ENCODE results near the gene CDH13. TPM values are rescaled to one million over a fixed set of nuclear protein-coding genes. Genes with fewer than 3 reads are reported as not detected.

The CDH13 gene
- polyA plus RNA-seq, 2 of the 4 experiments (the other 2 are of a cell fraction), result not detected

- H3K9me3 ChIP-seq, result no peaks in the 10 kb centered on the region
- TF ChIP-seq CBX8 (IDR thresholded peaks at IDR 0.05) (no peak), PBX3 (IDR thresholded peaks at IDR 0.05) (no peak), HOXB13 (CRISPR knock-in tag; IDR thresholded peaks at IDR 0.05; ENCODE audit: low read depth) (no peak), RARB (CRISPR knock-in tag; IDR thresholded peaks at IDR 0.05) (no peak), KDM1A (IDR thresholded peaks at IDR 0.05; ENCODE audit: low read depth) (no peak)
- no peak for ATAC-seq
- no peak overlapping the region for H3K4me3 ChIP-seq
- POLR2A ChIA-PET, result no interaction called here
- 34% methylated on average over 5 of the region's 5 CpGs for WGBS (ENCODE audit: missing lambda C conversion rate)
- FAIRE-seq, result no peak
- CTCF ChIA-PET, result interaction anchor here (0.7 kb wide), 1 partner anchor 9 kb away, joined by 3 read pairs; no protein-coding TSS in a partner anchor
- no peak overlapping the region for H3K27ac ChIP-seq
- no peaks in the 10 kb centered on the region for H3K4me1 ChIP-seq
- no peak overlapping the region for H3K4me2 ChIP-seq
- DNase-seq (ENCODE audit: low read depth in 1 of 2, low spot score in 1 of 2), result no peak
These were observed 125.4 kb downstream of the CDH13 start for GRCh38 chr16:82752172-82752571.

GRCh38 chr16:82753821-82754220, 127.1 kb downstream of the CDH13 start:
- TF ChIP-seq HES2 (IDR thresholded peaks at IDR 0.05) (no peak), RAD21 (conservative IDR thresholded peaks at IDR 0.05 in 1 of 2, IDR thresholded peaks at IDR 0.05 in 1 of 2) (no peak), NFE2L2 (conservative IDR thresholded peaks at IDR 0.05; ENCODE audit: low read length) (no peak), FOSB (CRISPR knock-in tag; IDR thresholded peaks at IDR 0.05) (no peak), ZNF302 (CRISPR knock-in tag; IDR thresholded peaks at IDR 0.05) (no peak), NR3C1 (IDR thresholded peaks at IDR 0.05) (no peak), HOXB13 (CRISPR knock-in tag; IDR thresholded peaks at IDR 0.05; ENCODE audit: low read depth) (no peak), CTCF (IDR thresholded peaks at IDR 0.05) (no peak), HMGXB4 (CRISPR knock-in tag; IDR thresholded peaks at IDR 0.05; ENCODE audit: borderline replicate concordance) (no peak), NPAS2 (CRISPR knock-in tag; IDR thresholded peaks at IDR 0.05; ENCODE audit: borderline replicate concordance) (no peak), CHD2 (IDR thresholded peaks at IDR 0.05; ENCODE audit: low read length, partially characterized antibody) (no peak), REST (IDR thresholded peaks at IDR 0.05) (no peak), BHLHE40 (IDR thresholded peaks at IDR 0.05; ENCODE audit: low read depth, low read length) (no peak)
- ChIA-PET POLR2A (no interaction called here), CTCF (interaction anchor here (1.1 kb wide), 1 partner anchor 21 kb away, joined by 3 read pairs; no protein-coding TSS in a partner anchor)
- no peak for DNase-seq (ENCODE audit: low read depth in 1 of 2, low spot score in 1 of 2)
- Histone ChIP-seq H3K27ac (no peak overlapping the region), H3K4me3 (no peak overlapping the region), H3K4me2 (no peak overlapping the region), H3K9me3 (no peaks in the 10 kb centered on the region), H3K4me1 (no peaks in the 10 kb centered on the region)
- FAIRE-seq, result no peak
- WGBS (ENCODE audit: missing lambda C conversion rate), result 3% methylated on average over 4 of the region's 4 CpGs
- no peak for ATAC-seq
